Measurements from ENCODE around the gene ALG8. TPM values are rescaled to one million over a fixed set of nuclear protein-coding genes. Genes with fewer than 3 reads are reported as not detected.
"Not testable (repeated sequence)": the region's sequence is repeated elsewhere in the genome, so short reads cannot be mapped to it uniquely, and the experiment has no call there.

The ALG8 gene
- total RNA-seq, 1 experiment from 2014 or later = 63.6 TPM

GRCh38 chr11:78061088-78061920 is 78.1 kb downstream of the ALG8 start:
- no peak for DNase-seq
- H3K4me3 ChIP-seq = no peak overlapping the region
- no peak overlapping the region for H3K27ac ChIP-seq
- no peaks in the 10 kb centered on the region for H3K36me3 ChIP-seq
- H3K4me1 ChIP-seq = no peaks in the 10 kb centered on the region
- no peaks in the 10 kb centered on the region for H3K27me3 ChIP-seq
- no peaks in the 10 kb centered on the region for H3K9me3 ChIP-seq (replicated peaks)

- Histone ChIP-seq H3K27ac (no peak overlapping the region), H3K36me3 (no peaks in the 10 kb centered on the region), H3K27me3 (no peaks in the 10 kb centered on the region), H3K9me3 (replicated peaks) (no peaks in the 10 kb centered on the region), H3K4me1 (no peaks in the 10 kb centered on the region), H3K4me3 (no peak overlapping the region)
- DNase-seq = no peak
Measured at GRCh38 chr11:78060533-78060932, 78.9 kb downstream of the ALG8 start.

GRCh38 chr11:78059749-78060328 is 79.6 kb downstream of the ALG8 start:
- not testable (repeated sequence) for H3K36me3 ChIP-seq; H3K27ac ChIP-seq; DNase-seq; H3K4me1 ChIP-seq; H3K4me3 ChIP-seq; H3K9me3 ChIP-seq (replicated peaks); H3K27me3 ChIP-seq

- no peak overlapping the region for H3K27ac ChIP-seq
- H3K4me1 ChIP-seq = no peaks in the 10 kb centered on the region
- H3K27me3 ChIP-seq = no peaks in the 10 kb centered on the region
- no peak overlapping the region for H3K4me3 ChIP-seq
- DNase-seq = no peak
- no peaks in the 10 kb centered on the region for H3K36me3 ChIP-seq
- H3K9me3 ChIP-seq (replicated peaks) = no peaks in the 10 kb centered on the region
Measured at GRCh38 chr11:78057462-78058055, 81.9 kb downstream of the ALG8 start.

GRCh38 chr11:78056093-78056492 is 83.3 kb downstream of the ALG8 start:
- Histone ChIP-seq H3K4me1 (no peaks in the 10 kb centered on the region), H3K9me3 (replicated peaks) (no peaks in the 10 kb centered on the region), H3K36me3 (no peaks in the 10 kb centered on the region), H3K4me3 (no peak overlapping the region), H3K27ac (no peak overlapping the region), H3K27me3 (no peaks in the 10 kb centered on the region)
- DNase-seq = no peak

- H3K9me3 ChIP-seq (replicated peaks) = no peaks in the 10 kb centered on the region
- no peak overlapping the region for H3K4me3 ChIP-seq
- no peaks in the 10 kb centered on the region for H3K27me3 ChIP-seq
- no peak for DNase-seq
- H3K27ac ChIP-seq = no peak overlapping the region
- H3K36me3 ChIP-seq = no peaks in the 10 kb centered on the region
- H3K4me1 ChIP-seq = no peaks in the 10 kb centered on the region
Measured at GRCh38 chr11:78054971-78055370, 84.5 kb downstream of the ALG8 start.

- Histone ChIP-seq H3K4me3 (no peak overlapping the region), H3K27me3 (no peaks in the 10 kb centered on the region), H3K27ac (no peak overlapping the region), H3K9me3 (replicated peaks) (no peaks in the 10 kb centered on the region), H3K36me3 (no peaks in the 10 kb centered on the region), H3K4me1 (no peaks in the 10 kb centered on the region)
- no peak for DNase-seq
Measured at GRCh38 chr11:78050964-78051831, 88.2 kb downstream of the ALG8 start.

Other genes with a start within 250 kb of the ALG8 start
- gene INTS4, start 145.0 kb downstream of the ALG8 start, total RNA-seq (2014; rRNA removed; shearing (Covaris generic)) = 31.6 and 33.0 TPM in 2 replicates
- 0.15 and 0.24 TPM in 2 replicates for gene KCTD14, start 116.3 kb downstream of the ALG8 start, total RNA-seq (2014; rRNA removed; shearing (Covaris generic))
- gene THRSP, start 75.8 kb downstream of the ALG8 start, total RNA-seq (2014; rRNA removed; shearing (Covaris generic)) = not detected in 2 replicates
- 127 and 135 TPM in 2 replicates for gene NDUFC2, start 59.8 kb downstream of the ALG8 start, total RNA-seq (2014; rRNA removed; shearing (Covaris generic))
- 2.2 TPM in 2 replicates for gene KCTD21, start 49.0 kb upstream of the ALG8 start, total RNA-seq (2014; rRNA removed; shearing (Covaris generic))
- gene USP35, start 49.3 kb upstream of the ALG8 start, total RNA-seq (2014; rRNA removed; shearing (Covaris generic)) = 3.0 and 5.1 TPM in 2 replicates

All from SJCRH30 (cell line).